H1 (cell line): ENCODE results near the gene ENPP7. TPM values are rescaled to one million over a fixed set of nuclear protein-coding genes. Genes with fewer than 3 reads are reported as not detected.
A peak's percentile ranks its signal among the peaks of the same experiment; 100 is the strongest.

Source experiments
- CTCF ChIA-PET: fragments of 300-600 bp; sonication (Branson Sonifier 250); formaldehyde crosslinking; loops from one replicate; lab custom pipeline; 2021; ENCODE audit not compliant: partially characterized antibody; lab: Charles Lee
- POLR2A ChIA-PET: fragments of 300-600 bp; sonication (Branson Sonifier 250); formaldehyde crosslinking; loops from one replicate; lab custom pipeline; 2021; ENCODE audit warnings: inconsistent platforms; ENCODE audit not compliant: partially characterized antibody; lab: Charles Lee
- DNase-seq, 2 experiments: peaks; one replicate each; pipeline versions ENCODE4 v3.0.0 to v3.0.0-alpha.2; 2010 to 2022; ENCODE audit warnings: low spot score in 2 of 2, low read depth in 1 of 2, mixed read lengths in 1 of 2
- FAIRE-seq: peaks from 2 replicates; lab custom pipeline; 2011; peaks lifted over from hg19 to GRCh38; lab: Jason Lieb, UNC
- H2AFZ ChIP-seq: 2 replicates; pipeline ENCODE4 v1.8.1; 2012; ENCODE audit warnings: low read length, inconsistent platforms
- H2AK5ac ChIP-seq: 2 replicates; pipeline ENCODE4 v1.6.1; 2013; ENCODE audit warnings: low read depth, low read length
- H2BK120ac ChIP-seq: replicated peaks from 2 replicates; pipeline ENCODE3; 2013; ENCODE audit warnings: low read depth, low read length, inconsistent platforms
- H2BK12ac ChIP-seq: 2 replicates; pipeline ENCODE4 v1.6.1; 2013; ENCODE audit warnings: low read depth, low read length
- H2BK15ac ChIP-seq: 2 replicates; pipeline ENCODE4 v1.6.1; 2013; ENCODE audit warnings: low read length
- H2BK20ac ChIP-seq: 2 replicates; pipeline ENCODE4 v1.6.1; 2013; ENCODE audit warnings: low read length
- H2BK5ac ChIP-seq: 2 replicates; pipeline ENCODE4 v1.6.1; 2013; ENCODE audit warnings: low read depth, low read length
- H3K14ac ChIP-seq: 2 replicates; pipeline ENCODE4 v1.6.1; 2013; ENCODE audit warnings: inconsistent platforms; ENCODE audit not compliant: insufficient read length
- H3K18ac ChIP-seq: 2 replicates; pipeline ENCODE4 v1.6.1; 2013; ENCODE audit warnings: low read length; ENCODE audit errors: extremely low read depth
- H3K23ac ChIP-seq: 2 replicates; pipeline ENCODE4 v1.6.1; 2013; ENCODE audit warnings: inconsistent platforms; ENCODE audit not compliant: insufficient read length
- H3K23me2 ChIP-seq: 2 replicates; pipeline ENCODE4 v1.6.1; 2013; ENCODE audit warnings: low read depth, low read length
- H3K27ac ChIP-seq: 2 replicates; pipeline ENCODE4 v1.6.1; 2011; ENCODE audit warnings: low read depth, low read length, inconsistent platforms
- H3K27me3 ChIP-seq, 4 experiments: replicated peaks in 1 of 4; 1 replicate in 1 of 4; 2 replicates in 3 of 4; pipeline versions ENCODE4 v1.6.1 to v1.8.1; 2011 to 2013; ENCODE audit warnings: low read length in 3 of 4, mild to moderate bottlenecking in 3 of 4, inconsistent platforms in 2 of 4, mixed read lengths in 2 of 4, moderate library complexity in 1 of 4; ENCODE audit not compliant: control insufficient read depth in 3 of 4, insufficient read depth in 3 of 4; ENCODE audit errors: extremely low read depth in 1 of 4
- H3K36me3 ChIP-seq, 4 experiments: 2 replicates each; pipeline versions ENCODE4 v1.6.1 to v1.8.1; 2011 to 2013; ENCODE audit warnings: mild to moderate bottlenecking in 4 of 4, low read length in 3 of 4, moderate library complexity in 2 of 4, control low read depth in 1 of 4, inconsistent platforms in 1 of 4; ENCODE audit not compliant: insufficient read depth in 4 of 4, control insufficient read depth in 2 of 4
- H3K4ac ChIP-seq: replicated peaks from 2 replicates; pipeline ENCODE3; 2013; ENCODE audit warnings: low read length, low read depth, mixed read lengths, inconsistent platforms; ENCODE audit not compliant: insufficient read length
- H3K4me1 ChIP-seq, 4 experiments: replicated peaks in 1 of 4; 1 replicate in 1 of 4; 2 replicates in 3 of 4; pipeline versions ENCODE4 v1.6.1 to v1.8.1; 2011 to 2013; ENCODE audit warnings: low read length in 3 of 4, inconsistent platforms in 2 of 4, mixed read lengths in 1 of 4; ENCODE audit not compliant: insufficient read depth in 4 of 4, control insufficient read depth in 3 of 4
- H3K4me2 ChIP-seq, 2 experiments: 2 replicates each; pipeline versions ENCODE4 v1.6.1 to v1.8.1; 2011 to 2013; ENCODE audit warnings: low read depth in 2 of 2, low read length in 2 of 2, control low read depth in 1 of 2, inconsistent platforms in 1 of 2, mild to moderate bottlenecking in 1 of 2; ENCODE audit not compliant: insufficient read depth in 1 of 2
- H3K4me3 ChIP-seq, 4 experiments: fragments of 200-600, 300-600 bp in 1 of 4; sonication (generic), shearing (Covaris generic), sonication (Bioruptor Twin) in 1 of 4; 2 replicates each; pipeline versions ENCODE4 v1.5.1 to v1.8.1; 2011 to 2016; ENCODE audit warnings: low read length in 4 of 4, low read depth in 3 of 4, control low read depth in 2 of 4, inconsistent platforms in 2 of 4, mild to moderate bottlenecking in 2 of 4, mixed read lengths in 1 of 4, moderate library complexity in 1 of 4; ENCODE audit not compliant: insufficient read depth in 2 of 4; ENCODE audit errors: extremely low read depth in 1 of 4
- H3K56ac ChIP-seq: replicated peaks from 2 replicates; pipeline ENCODE3; 2013; ENCODE audit warnings: low read depth, mild to moderate bottlenecking, mixed read lengths, low read length, inconsistent platforms; ENCODE audit not compliant: insufficient read length
- H3K79me1 ChIP-seq: 2 replicates; pipeline ENCODE4 v1.6.1; 2013; ENCODE audit warnings: low read depth, low read length, control low read depth
- H3K79me2 ChIP-seq, 2 experiments: 2 replicates each; pipeline versions ENCODE4 v1.6.1 to v1.8.1; 2012 to 2013; ENCODE audit warnings: low read length in 2 of 2, mild to moderate bottlenecking in 2 of 2, inconsistent platforms in 1 of 2; ENCODE audit not compliant: insufficient read depth in 2 of 2, control insufficient read depth in 1 of 2
- H3K9ac ChIP-seq, 4 experiments: replicated peaks in 1 of 4; 1 replicate in 1 of 4; 2 replicates in 3 of 4; pipeline versions ENCODE4 v1.6.1 to v1.8.1; 2011 to 2013; ENCODE audit warnings: low read depth in 3 of 4, low read length in 3 of 4, control low read depth in 2 of 4, mild to moderate bottlenecking in 2 of 4, moderate library complexity in 2 of 4, inconsistent platforms in 1 of 4; ENCODE audit errors: extremely low read depth in 1 of 4
- H3K9me3 ChIP-seq, 2 experiments: 2 replicates each; pipeline versions ENCODE4 v1.6.1 to v1.8.1; 2012 to 2013; ENCODE audit warnings: mild to moderate bottlenecking in 2 of 2, moderate library complexity in 2 of 2, control low read depth in 1 of 2, inconsistent platforms in 1 of 2, low read depth in 1 of 2, low read length in 1 of 2, mixed read lengths in 1 of 2; ENCODE audit not compliant: insufficient read depth in 2 of 2
- H4K20me1 ChIP-seq, 2 experiments: replicated peaks in 1 of 2; 2 replicates each; pipeline versions ENCODE3 to v1.8.1; 2011 to 2013; ENCODE audit warnings: inconsistent platforms in 2 of 2, low read length in 2 of 2, mild to moderate bottlenecking in 1 of 2; ENCODE audit not compliant: insufficient read depth in 2 of 2, control insufficient read depth in 1 of 2
- H4K5ac ChIP-seq: 2 replicates; pipeline ENCODE4 v1.6.1; 2013; ENCODE audit warnings: low read length, low read depth, mixed read lengths, inconsistent platforms; ENCODE audit not compliant: insufficient read length
- H4K8ac ChIP-seq: 2 replicates; pipeline ENCODE4 v1.8.0; 2013; ENCODE audit warnings: mild to moderate bottlenecking, moderate library complexity, low read length, inconsistent platforms; ENCODE audit not compliant: insufficient read depth; ENCODE audit errors: extremely low read depth
- H4K91ac ChIP-seq: replicated peaks from 2 replicates; pipeline ENCODE3; 2013; ENCODE audit warnings: low read length, mixed read lengths, inconsistent platforms; ENCODE audit not compliant: insufficient read length
- ASH2L ChIP-seq: fragments of 200-600, 300-600 bp; sonication (generic); IDR thresholded peaks from one replicate; pipeline ENCODE4 v1.7.1; 2017; ENCODE audit warnings: low read length
- CBX8 ChIP-seq: fragments of 300-800, 300-1000 bp; sonication (generic); IDR thresholded peaks from 2 replicates; pipeline ENCODE4 v1.7.1; 2016; ENCODE audit warnings: low read depth, low read length, borderline replicate concordance
- CHD2 ChIP-seq: IDR thresholded peaks from 2 replicates; pipeline ENCODE4 v1.6.1; 2012; ENCODE audit warnings: low read length, improper control_type of control experiment
- EZH2 ChIP-seq: fragments of 200-600 bp; sonication (generic); IDR thresholded peaks from 2 replicates; pipeline ENCODE4 v1.7.1; 2012; ENCODE audit warnings: low read depth, mild to moderate bottlenecking, moderate library complexity, low read length, inconsistent platforms; ENCODE audit not compliant: severe bottlenecking
- HDAC6 ChIP-seq: IDR thresholded peaks from one replicate; pipeline ENCODE4 v1.7.1; 2012; ENCODE audit warnings: low read depth, mild to moderate bottlenecking, inconsistent platforms, low read length, moderate library complexity
- KDM1A ChIP-seq: fragments of 200-600, 300-600 bp; sonication (generic); IDR thresholded peaks from 2 replicates; pipeline ENCODE4 v1.7.1; 2016; ENCODE audit warnings: mild to moderate bottlenecking, low read length, borderline replicate concordance
- RAD21 ChIP-seq, 2 experiments: IDR thresholded peaks in 1 of 2; conservative IDR thresholded peaks in 1 of 2; 2 replicates each; pipeline ENCODE4 v1.6.1; 2011; ENCODE audit warnings: low read depth in 2 of 2, low read length in 2 of 2, improper control_type of control experiment in 1 of 2, inconsistent platforms in 1 of 2, mild to moderate bottlenecking in 1 of 2, moderate library complexity in 1 of 2
- TCF12 ChIP-seq: IDR thresholded peaks from 2 replicates; pipeline ENCODE4 v1.6.1; 2011; ENCODE audit warnings: low read depth, mild to moderate bottlenecking, low read length
- YY1 ChIP-seq: IDR thresholded peaks from 2 replicates; pipeline ENCODE4 v1.6.1; 2011; ENCODE audit warnings: low read depth, mild to moderate bottlenecking, low read length
- WGBS, 2 experiments: shearing (Covaris generic) in 1 of 2; methylation state at CpG; one replicate each; pipeline versions ENCODE4 v1.1.6 to v1.1.7; 2013 to 2015; ENCODE audit warnings: low lambda C conversion rate in 2 of 2, mixed read lengths in 2 of 2, inconsistent platforms in 1 of 2, low coverage in 1 of 2, missing lambda C conversion rate in 1 of 2; ENCODE audit not compliant: insufficient replicate concordance in 2 of 2, insufficient coverage in 1 of 2, insufficient read length in 1 of 2; ENCODE audit errors: extremely low coverage in 1 of 2, missing lambda C conversion rate in 1 of 2; 5-methylcytosine and 5-hydroxymethylcytosine counted together
- polyA plus RNA-seq, 7 experiments: library from polyadenylated mRNA; depleted of rRNA in 3 of 7; stranded (reverse) in 5 of 7; unstranded in 2 of 7; fragments of >200 nt in 5 of 7; fragments of 200-250 nt in 2 of 7; gene quantifications; 1 replicate in 5 of 7; 2 replicates in 1 of 7; 4 replicates in 1 of 7; pipeline versions ENCODE4 v1.2.1 to v1.2.3, GENCODE V29; 2011 to 2013; ENCODE audit warnings: missing spikeins in 2 of 7, mixed read lengths in 2 of 7
- total RNA-seq: library from RNA; stranded (reverse); fragmentation: NEBNext Ultra II Directional; extraction: Animal tissue kit (Norgen Biotek cat#: 25700); gene quantifications from 2 replicates; pipeline ENCODE4 v1.2.1, GENCODE V29; 2021

Gene ENPP7
- total and polyA plus RNA-seq, 2 of the 8 experiments (the other 6 are each of a cell fraction or from before 2014, with no cell fraction given), result not detected

- Histone ChIP-seq H3K56ac (no peak overlapping the region), H3K9ac (no peak overlapping the region), H2BK5ac (no peak overlapping the region), H3K36me3 (no peaks in the 10 kb centered on the region), H2BK12ac (0 out of 2 replicates have a peak overlapping the region, but pooled peaks have one; percentile 50), H3K23me2 (no peaks in the 10 kb centered on the region), H3K4me2 (no peak overlapping the region), H3K9me3 (no peaks in the 10 kb centered on the region), H4K8ac (no peak overlapping the region; the same call in 1 of the 2 replicates), H3K27me3 (no peaks in the 10 kb centered on the region; a peak in 2 of 7 replicates), H2AFZ (no peak overlapping the region), H4K20me1 (no peaks in the 10 kb centered on the region), H3K18ac (no peak overlapping the region; the same call in 1 of the 2 replicates), H3K14ac (no peak overlapping the region), H4K5ac (no peak overlapping the region), H3K27ac (no peak overlapping the region), H3K79me2 (no peaks in the 10 kb centered on the region), H3K4me3 (no peak overlapping the region), H3K4ac (no peak overlapping the region), H2BK15ac (no peak overlapping the region), H3K4me1 (peaks cover 0 to 3% (median 0%) of the 10 kb centered on the region in 4 experiments; a peak in 3 of 7 replicates), H3K79me1 (no peaks in the 10 kb centered on the region), H2BK20ac (no peak overlapping the region), H3K23ac (no peak overlapping the region), H2BK120ac (no peak overlapping the region), H4K91ac (no peak overlapping the region), H2AK5ac (no peak overlapping the region)
- WGBS, 2 experiments, result 94% methylated on average over 28 of the region's 28 CpGs; no CpG with 5 or more reads in 1 of the 2 experiments
- DNase-seq (no peak), FAIRE-seq (no peak)
- ChIA-PET POLR2A (interaction anchor here (1.1 kb wide), 1 partner anchor 13 kb away, joined by 3 read pairs; no protein-coding TSS in a partner anchor), CTCF (interaction anchor here (0.6 to 1.8 kb wide), 5 partner anchors 10 to 1527 kb away, joined by 3 to 6 read pairs (median 4); no protein-coding TSS in a partner anchor)
- TF ChIP-seq CHD2, result no peak
- TF ChIP-seq HDAC6, result no peak
- TF ChIP-seq TCF12, result no peak
- no peak for TF ChIP-seq RAD21 (IDR thresholded peaks at IDR 0.05 in 1 of 2, conservative IDR thresholded peaks at IDR 0.05 in 1 of 2; ENCODE audit: low read depth in 2 of 2, low read length in 2 of 2)
- TF ChIP-seq CBX8, result no peak
- TF ChIP-seq EZH2, result no peak
- TF ChIP-seq ASH2L, result no peak
- TF ChIP-seq KDM1A, result no peak
- TF ChIP-seq YY1, result no peak
Measured at GRCh38 chr17:79769570-79770506, 39.1 kb downstream of the ENPP7 start.
